ENCODE measurements around the gene BACE1. TPM values are rescaled to one million over a fixed set of nuclear protein-coding genes. Genes with fewer than 3 reads are reported as not detected.
"Not testable (repeated sequence)": the region's sequence is repeated elsewhere in the genome, so short reads cannot be mapped to it uniquely, and the experiment has no call there.

The BACE1 gene
- 15.7 TPM for total RNA-seq
- long read RNA-seq, full-length matches to known transcripts = 26 of 56 reads
- long read RNA-seq, partial matches to known transcripts = 1 of 56 reads
- long read RNA-seq, other reads (novel, unspliced or antisense) = 29 of 56 reads

DNA sequence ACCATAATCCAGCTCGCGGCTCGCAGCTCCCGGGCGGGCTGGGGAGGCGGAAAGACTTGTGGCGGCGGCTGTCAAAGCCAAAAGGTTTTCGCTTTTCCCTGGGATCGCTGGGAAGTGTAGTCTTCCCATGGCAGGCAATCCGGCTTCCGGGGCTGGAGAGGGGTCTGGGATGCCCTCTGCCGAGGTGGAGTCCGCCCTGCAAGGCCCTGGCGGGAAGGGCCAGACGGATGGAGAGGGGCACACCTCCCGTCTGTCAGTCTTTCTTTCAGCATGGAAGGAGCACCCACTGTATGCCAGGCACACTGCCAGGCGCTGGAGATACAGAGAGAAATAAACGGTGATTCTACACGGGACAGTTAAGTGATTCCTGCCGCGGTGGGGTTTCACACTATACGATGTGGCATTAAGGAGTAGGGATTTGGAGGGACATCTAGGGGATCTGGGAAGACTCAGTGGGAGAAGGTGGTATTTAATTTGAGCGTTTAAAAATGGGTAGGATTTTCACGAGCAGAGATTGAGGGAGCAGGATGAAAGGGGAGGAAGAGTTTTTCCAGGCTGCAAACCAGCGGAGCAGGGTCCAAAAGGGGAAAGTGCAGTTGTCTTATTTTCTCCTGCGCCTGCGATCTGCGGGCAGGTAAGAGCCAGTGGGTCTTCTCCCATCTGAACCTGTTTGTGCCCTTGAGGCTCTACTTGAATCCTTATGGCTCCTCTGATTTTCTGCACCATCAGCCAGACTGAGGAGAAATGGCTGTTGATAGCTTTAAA lies at the start of gene BACE1:
BACE1 (minus strand) TSS at position 60 of the 765 bp plus-strand sequence. CDS start 461 bp downstream, outside the sequence.
- peak; percentile 90 for DNase-seq (ENCODE audit: low spot score)
- intact Hi-C loops (cut with DNase I) = loop anchor here (5.0 kb wide), 1 partner anchor 84 kb away; the partner anchor contains the start of genes PCSK7 and RNF214

DNA sequence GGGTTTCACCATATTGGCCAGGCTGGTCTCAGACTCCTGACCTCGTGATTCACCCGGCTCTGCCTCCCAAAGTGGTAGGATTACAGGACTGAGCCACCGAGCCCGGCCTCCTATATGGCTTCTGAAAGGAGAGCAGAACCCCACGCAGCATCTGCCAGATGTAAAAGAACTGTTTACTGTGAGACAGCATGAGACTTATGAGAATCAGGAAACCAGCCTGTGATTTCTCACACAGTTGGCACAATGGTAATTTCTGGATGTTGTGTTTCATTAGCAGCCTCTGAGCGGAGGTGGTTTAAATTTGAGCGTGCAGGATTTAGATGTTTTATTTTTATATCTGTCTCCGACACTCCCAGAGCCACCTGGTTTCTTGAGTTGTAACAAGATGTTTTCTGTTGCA lies 45.4 kb upstream of the BACE1 start:
- intact Hi-C loops (cut with DNase I) = no loop called here
- no peak for DNase-seq (ENCODE audit: low spot score)

DNA sequence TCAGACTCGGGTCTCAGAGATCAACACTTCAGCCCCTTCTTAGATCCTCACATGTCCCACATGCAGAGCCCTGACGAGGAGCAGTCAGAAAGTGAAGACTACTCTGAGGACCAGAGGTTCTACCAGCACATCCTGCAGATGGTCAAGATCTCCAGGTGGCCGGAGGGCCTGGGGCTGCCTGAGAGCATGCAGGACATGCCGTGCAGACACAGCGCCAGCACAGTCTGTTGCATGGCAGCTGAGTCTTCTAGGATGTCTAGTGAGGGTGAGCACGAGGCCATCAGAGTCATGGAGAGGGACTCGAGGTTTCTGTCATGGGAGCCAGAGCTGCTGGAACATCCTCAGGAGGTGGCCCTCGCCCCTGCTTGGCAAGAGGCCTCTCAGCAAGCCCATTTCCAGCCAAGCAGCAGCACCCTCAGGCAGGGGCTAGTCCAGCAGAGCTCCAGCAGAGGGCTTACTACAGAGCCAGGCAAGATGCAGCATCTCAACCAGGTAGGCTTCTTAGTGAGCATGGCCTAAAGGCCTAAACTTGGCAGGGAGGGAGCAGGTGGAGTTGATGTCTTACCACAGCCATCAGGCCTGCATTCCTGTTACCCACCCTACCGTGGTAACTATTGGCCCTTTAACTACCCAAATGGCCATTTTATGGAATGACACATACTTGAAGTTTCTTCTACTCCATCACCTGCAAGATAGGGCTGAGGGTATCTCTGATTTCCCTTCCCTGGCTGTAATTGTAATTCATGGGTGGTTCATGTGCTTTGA lies 40.3 kb upstream of the BACE1 start:
- intact Hi-C loops (cut with DNase I) = no loop called here
- peak; percentile 70 for DNase-seq (ENCODE audit: low spot score)

DNA sequence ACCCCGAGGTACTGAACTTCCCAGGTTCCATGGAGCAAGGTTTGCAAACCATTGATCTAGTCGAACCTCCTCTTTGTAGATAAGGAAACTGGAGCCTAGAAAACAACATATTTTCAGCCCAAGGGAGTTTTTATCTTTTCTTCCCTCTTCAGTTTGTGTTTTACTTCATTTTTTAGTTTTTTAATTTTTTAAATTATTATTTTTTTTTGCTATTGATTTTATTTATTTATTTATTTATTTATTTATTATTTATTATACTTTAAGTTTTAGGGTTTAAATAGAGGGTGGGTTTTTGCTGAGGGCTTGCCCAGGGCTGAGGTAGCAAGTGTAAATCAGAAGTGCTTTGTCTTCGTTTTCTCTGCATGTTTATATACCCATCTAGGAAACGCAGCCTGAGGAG lies 38.5 kb upstream of the BACE1 start:
- intact Hi-C loops (cut with DNase I) = no loop called here
- DNase-seq (ENCODE audit: low spot score) = no peak

DNA sequence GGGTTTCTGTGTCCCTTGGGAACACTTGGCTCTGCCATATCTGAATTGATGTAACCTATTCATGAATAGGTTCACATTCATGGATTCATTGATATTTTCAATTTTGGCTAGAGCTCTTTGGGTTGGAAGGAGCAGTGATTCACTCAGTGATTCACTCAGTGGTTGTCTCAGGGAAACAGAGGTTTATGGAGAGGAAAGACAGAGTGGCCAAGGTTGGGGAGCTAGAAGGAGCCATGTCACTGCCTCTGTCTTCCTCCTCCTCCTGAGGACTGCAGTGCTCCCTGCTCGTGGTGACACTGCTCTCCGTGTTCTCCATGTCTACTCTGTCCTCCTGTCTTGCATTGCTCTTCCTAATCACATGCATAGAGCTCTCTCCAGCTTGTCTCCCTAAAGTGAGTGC lies 29.0 kb upstream of the BACE1 start:
- DNase-seq (ENCODE audit: low spot score) = no peak
- intact Hi-C loops (cut with DNase I) = no loop called here

DNA sequence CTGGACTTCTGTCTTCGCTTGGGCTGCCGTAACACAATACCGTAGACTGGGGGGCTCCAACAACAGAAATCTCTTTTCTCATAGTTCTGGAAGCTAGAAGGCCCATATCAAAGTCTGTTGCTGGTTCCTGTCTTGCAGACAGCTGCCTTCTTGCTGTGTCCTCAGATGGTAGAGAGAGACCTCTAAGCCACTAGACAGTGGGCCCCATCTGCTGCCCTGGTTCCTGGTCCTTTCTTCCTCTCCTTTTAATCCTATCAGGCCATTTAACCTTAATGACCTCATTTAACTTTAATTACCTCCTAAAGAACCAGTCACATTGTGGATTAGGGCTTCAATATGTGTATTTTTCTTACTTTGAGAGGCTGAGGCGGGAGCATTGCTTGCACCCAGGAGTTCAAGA lies 21.0 kb upstream of the BACE1 start:
- DNase-seq (ENCODE audit: low spot score) = no peak
- intact Hi-C loops (cut with DNase I) = no loop called here

DNA sequence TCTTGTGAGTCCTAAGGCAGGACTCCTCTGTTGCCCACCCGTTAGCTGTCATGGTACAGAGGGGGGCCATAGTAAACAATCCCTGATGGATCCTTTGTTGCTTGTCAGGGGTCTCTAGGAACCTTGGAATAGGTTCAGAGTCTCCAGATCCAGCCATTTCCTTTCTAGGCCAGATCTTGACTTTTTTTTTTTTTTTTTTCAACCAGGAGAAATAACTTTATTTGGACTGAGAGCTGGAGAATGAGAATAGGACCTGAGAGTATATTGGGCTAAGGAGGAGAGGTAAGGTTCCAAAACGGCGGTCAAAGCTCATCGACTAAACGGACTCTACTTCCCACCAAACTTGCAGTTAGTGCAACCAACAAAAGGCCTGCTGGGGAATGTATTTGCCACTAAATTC lies 19.3 kb upstream of the BACE1 start:
- intact Hi-C loops (cut with DNase I) = no loop called here
- no peak for DNase-seq (ENCODE audit: low spot score)

DNA sequence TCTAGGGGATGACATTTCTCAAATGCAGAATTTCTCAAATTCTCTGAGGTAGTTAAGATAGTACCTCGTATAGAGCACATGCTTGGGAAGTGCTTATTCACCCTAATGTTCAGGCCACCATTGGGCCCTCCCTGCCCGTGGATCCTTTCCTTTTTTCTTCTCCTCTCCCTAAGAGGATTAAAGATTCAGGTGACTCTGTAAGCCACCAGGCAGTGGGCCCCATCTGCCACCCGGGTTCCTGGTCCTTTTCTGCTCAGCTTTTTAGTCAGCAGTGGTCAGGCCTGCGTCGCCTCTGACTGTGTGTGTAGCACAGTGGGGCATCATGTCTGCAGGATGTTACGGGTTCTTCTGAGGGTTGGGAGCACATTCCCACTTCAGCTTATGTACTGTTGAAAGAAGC lies 18.8 kb upstream of the BACE1 start:
- intact Hi-C loops (cut with DNase I) = no loop called here
- DNase-seq (ENCODE audit: low spot score) = no peak

DNA sequence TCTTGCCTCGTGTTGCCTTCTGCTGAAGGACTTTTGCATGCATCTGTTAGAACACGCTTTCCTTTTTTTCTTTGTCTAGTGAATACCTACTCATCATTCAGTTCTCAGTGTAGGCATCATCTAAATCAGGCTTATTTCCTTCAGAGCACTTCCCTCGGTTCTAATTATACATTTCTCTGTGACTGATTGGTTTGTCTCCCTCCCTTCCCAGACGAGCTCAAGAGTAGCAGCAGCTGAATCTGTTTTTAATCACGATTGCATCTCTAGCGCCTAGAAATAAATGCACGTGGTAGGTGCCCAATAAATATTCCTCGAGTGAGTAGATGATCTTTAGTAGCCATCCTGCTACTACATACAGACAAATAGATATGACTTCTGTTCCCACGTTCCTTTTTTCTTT lies 17.9 kb upstream of the BACE1 start:
- intact Hi-C loops (cut with DNase I) = no loop called here
- DNase-seq (ENCODE audit: low spot score) = no peak

DNA sequence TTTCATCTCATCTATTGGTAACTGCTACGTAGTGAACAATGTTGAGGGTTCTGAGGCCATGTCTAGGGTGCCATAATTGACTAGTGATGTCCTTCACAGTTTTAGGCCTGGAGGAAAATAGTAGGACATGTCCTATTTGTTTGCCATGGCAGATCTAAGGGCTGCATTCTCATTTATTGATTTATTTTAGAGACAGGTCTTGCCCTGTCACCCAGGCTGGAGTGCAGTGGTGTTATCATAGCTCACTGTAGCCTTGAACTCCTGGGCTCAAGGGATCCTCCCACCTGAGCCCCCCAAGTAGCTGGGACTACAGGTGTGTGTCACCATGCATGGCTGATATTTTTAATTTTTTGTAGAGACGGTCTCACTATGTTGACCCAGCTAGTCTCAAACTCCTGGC lies 16.8 kb upstream of the BACE1 start:
- no peak for DNase-seq (ENCODE audit: low spot score)
- intact Hi-C loops (cut with DNase I) = no loop called here

DNA sequence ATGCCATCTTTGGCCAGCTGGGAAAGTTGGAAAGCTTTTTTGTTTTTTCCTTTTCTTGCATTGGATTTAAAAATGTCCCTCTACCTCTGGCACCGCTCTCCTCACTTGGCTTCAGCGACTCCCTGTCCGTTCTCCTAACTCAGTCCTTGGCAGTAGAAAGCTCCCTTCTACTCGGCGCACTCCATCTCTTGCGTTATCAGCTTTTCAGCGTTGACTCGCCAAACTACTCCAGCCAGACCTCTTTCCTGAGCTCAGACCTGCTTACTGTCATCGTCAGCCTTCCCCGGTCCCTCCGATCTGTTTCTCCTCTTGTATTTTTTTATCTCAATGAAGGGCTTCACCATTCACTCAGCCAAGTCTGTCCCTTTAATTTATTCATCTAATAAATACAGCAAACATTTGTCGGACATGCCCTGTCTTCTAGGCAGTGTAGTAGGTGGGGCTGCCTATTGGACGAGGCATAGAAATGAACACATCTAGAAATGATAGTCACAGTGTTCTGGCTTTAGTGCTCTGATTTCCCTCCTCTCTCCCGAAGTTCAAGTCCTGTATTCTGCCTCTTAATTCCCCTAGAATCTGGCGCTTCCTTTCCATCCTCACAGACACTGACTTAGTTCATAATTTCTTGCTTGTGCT lies 12.4 kb upstream of the BACE1 start:
- intact Hi-C loops (cut with DNase I) = no loop called here
- DNase-seq (ENCODE audit: low spot score) = no peak

DNA sequence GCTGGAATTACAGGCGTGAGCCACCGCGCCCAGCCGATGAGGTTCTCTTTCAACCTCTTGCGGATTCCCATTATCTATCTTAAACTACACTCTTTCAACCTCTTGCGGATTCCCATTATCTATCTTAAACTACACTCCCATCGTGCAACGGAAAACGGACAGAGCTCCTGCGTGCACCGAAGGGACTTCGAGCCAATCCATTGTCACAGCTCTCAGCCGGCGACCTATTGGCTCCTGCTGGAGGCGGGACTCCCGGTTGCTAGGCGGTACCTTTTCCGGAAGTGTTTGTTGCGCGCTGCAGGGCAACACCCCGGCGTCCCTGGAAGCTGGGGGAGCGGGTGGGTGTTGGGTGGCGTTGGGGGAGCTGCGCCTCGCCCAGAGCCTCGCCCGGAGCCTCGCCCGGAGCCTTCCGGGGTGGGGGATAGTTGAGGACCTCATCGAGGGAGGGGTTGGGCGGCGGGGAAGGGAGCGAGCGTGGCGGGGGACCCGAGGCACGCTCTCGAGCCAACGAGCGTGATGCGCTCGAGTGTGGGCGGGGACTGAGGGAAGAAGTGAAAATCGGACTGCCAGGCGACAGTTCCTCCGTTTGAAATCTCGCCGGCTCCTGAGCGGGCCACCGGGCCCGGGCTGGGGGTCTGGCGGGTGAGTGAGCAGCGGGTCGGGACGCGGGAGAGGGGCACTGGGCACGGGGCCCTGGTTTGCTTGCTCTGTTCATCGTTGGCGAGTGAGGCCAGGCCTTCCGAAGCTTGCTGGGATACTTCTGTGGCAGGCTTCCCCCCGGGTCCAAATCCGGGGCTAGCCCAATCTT lies 11.7 kb upstream of the BACE1 start, which contains the start of gene CEP164:
CEP164 (plus strand) TSS at position 288 of the 808 bp plus-strand sequence. CDS start 10,733 bp downstream, outside the sequence.
- intact Hi-C loops (cut with DNase I) = no loop called here
- peak; percentile 99 for DNase-seq (ENCODE audit: low spot score)

DNA sequence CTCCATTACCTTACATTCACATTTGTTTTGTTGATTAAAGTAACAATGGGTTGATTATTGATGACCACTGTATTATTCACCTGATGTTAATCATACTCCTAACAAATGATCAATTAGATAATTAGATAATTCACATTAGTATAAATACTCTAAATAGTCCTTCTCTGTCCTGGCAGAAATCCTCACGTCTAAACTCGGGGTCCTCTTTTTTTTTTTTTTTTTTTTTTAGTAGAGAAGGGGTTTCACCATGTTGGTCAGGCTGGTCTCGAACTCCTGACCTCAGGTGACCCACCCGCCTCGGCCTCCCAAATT lies 11.2 kb upstream of the BACE1 start:
- DNase-seq (ENCODE audit: low spot score); intact Hi-C loops (cut with DNase I): not testable (repeated sequence)

DNA sequence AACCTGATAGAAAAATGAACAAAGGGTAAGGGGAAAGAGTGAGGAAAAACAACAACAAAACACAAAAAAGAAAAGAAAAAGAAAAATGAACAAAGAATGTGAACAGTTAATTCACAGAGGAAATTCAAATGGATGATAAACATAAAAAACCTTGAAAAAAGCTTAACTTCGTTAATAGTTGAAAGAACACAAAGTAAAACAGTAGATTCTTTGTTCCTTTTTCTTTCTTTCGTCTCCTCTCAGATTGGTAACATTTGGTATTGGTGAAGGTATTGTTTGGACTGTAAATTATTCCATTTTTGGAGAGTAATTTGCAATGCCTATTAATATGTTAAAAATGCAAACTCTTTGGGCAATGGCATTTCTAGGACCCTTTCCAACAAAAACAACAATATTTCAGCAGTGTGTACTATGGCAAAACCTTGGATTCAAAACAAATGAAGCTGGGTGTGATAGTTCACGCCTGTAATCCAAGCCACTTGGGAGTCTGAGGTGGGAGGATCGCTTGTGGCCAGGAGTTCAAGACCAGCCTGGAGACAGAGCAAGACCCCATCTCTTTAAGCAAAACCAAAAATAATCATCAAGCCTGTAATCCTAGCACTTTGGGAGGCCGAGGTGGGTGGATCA lies 3.3 kb upstream of the BACE1 start:
- DNase-seq (ENCODE audit: low spot score) = no peak
- intact Hi-C loops (cut with DNase I) = loop anchor here (5.0 kb wide), 1 partner anchor 87 kb away; the partner anchor contains the start of genes PCSK7 and RNF214

DNA sequence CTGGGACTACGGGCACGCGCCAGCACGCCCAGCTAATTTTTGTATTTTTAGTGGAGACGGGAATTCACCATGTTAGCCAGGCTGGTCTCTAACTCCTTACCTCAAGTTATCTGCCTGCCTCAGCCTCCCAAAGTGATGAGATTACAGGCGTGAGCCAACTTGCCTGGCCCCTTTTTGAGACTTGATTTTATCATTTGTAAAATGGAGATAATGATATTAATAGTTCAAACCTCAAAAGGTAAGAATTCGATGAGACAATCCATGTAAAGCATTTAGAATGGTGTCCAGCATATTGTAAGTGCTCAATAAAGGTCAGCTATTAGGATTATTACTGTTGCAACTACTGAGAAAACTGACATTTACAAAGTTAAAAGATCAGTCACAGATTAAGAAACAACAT lies 2.7 kb upstream of the BACE1 start:
- intact Hi-C loops (cut with DNase I) = loop anchor here (5.0 kb wide), 1 partner anchor 86 kb away; the partner anchor contains the start of genes PCSK7 and RNF214
- no peak for DNase-seq (ENCODE audit: low spot score)

DNA sequence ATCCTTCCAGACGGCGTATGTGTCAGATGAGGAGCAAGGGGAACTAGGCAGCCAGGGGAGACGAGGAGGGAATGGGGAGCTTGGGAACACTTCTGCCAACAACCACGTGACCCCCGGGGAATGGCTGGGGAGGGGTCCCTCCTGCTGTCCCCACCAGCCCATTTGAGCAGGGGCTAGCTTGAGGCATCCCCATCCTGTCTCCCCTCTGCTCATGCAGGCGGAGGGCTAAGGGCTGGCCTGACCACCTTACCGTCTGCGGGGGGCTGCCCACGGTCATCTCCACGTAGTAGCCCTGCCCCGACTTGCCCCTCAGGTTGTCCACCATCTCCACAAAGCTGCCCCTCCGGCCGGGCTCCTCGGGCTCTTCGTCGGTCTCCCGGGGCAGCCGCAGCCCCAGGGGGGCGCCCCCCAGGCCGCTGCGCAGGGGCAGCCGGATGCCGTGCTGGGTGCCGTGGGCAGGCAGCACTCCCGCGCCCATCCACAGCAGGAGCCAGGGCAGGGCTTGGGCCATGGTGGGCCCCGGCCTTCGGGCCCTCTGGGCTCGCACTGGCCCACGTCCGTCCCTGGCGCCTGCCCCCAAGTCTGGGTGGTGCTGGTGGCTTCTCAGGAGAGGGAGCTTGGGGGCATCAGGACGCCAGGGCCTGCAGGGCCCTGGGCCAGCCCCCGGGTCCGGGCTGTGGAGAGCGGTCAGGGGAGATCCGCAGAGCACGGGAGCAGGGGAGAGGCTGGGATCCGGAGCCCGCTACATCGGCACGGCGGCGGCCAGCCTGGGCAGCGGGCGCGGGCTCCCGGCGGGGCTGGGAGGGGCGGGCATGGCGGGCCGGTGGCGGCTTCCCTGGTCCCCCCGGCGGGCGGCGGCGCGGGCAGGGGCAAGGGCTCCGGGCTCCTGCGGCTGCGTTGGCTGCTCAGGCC lies 515 bp downstream of the BACE1 start:
- intact Hi-C loops (cut with DNase I) = loop anchor here (5.0 kb wide), 1 partner anchor 83 kb away; the partner anchor contains the start of genes PCSK7 and RNF214
- no peak for DNase-seq (ENCODE audit: low spot score)

DNA sequence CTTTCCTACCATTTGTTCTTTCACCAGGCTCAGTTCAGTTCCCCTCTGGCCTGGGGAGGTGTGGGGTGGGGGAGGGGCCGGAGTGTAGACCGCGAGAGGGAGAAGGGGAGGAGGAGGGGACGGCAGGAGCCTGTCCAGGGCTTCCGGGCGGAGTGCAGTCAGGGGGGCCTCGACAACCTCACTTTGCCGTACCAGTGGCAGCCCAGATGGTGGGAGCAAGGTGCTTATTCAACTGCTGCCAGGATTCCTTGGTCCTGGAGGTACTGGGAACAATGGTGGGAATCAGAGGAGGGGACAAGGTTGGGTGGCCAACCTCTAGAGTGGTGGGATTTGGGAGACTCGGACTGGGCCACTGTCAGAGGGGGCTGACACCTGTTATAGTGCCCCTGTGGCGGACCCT lies 1.2 kb downstream of the BACE1 start:
- intact Hi-C loops (cut with DNase I) = loop anchor here (5.0 kb wide), 1 partner anchor 83 kb away; the partner anchor contains the start of genes PCSK7 and RNF214
- DNase-seq (ENCODE audit: low spot score) = no peak
